Naive B cell (primary cell): ENCODE data around the gene MYBL2. TPM values are rescaled to one million over a fixed set of nuclear protein-coding genes. Genes with fewer than 3 reads are reported as not detected.
"Not testable (repeated sequence)": the region's sequence is repeated elsewhere in the genome, so short reads cannot be mapped to it uniquely, and the experiment has no call there.

Experiments used
- ATAC-seq, 2 donors: fragments of 150-1000 bp; cut with Tn5 transposase; 2 replicates each; pipeline ENCODE4 v1.10.0; 2021; ENCODE audit warnings: low read depth in 2 of 2, mild to moderate bottlenecking in 2 of 2, moderate library complexity in 2 of 2
- DNase-seq: peaks from one replicate; pipeline ENCODE4 v3.0.0; 2022
- H3K27ac Mint-ChIP-seq, 6 donors: one replicate each; pipeline ENCODE4 v1.8.0; 2020 to 2022; ENCODE audit warnings: mild to moderate bottlenecking in 6 of 6, mixed read lengths in 6 of 6, moderate library complexity in 5 of 6, inconsistent platforms in 2 of 6
- H3K27me3 Mint-ChIP-seq, 3 donors: one replicate each; pipeline ENCODE4 v1.8.0; 2021 to 2022; ENCODE audit warnings: mixed read lengths in 3 of 3, mild to moderate bottlenecking in 1 of 3
- H3K36me3 Mint-ChIP-seq, 2 donors: one replicate each; pipeline ENCODE4 v1.8.0; 2020 to 2022; ENCODE audit warnings: mixed read lengths in 2 of 2, inconsistent platforms in 1 of 2, mild to moderate bottlenecking in 1 of 2
- H3K4me1 Mint-ChIP-seq, 3 donors: one replicate each; pipeline ENCODE4 v1.8.0; 2020 to 2022; ENCODE audit warnings: mixed read lengths in 3 of 3, inconsistent platforms in 1 of 3, mild to moderate bottlenecking in 1 of 3, moderate library complexity in 1 of 3
- H3K4me3 Mint-ChIP-seq, 8 donors: one replicate each; pipeline ENCODE4 v1.8.0; 2020 to 2022; ENCODE audit warnings: mild to moderate bottlenecking in 8 of 8, mixed read lengths in 8 of 8, moderate library complexity in 8 of 8, inconsistent platforms in 2 of 8
- H3K9me3 Mint-ChIP-seq, 7 donors: one replicate each; pipeline ENCODE4 v1.8.0; 2020 to 2022; ENCODE audit warnings: mixed read lengths in 7 of 7, mild to moderate bottlenecking in 5 of 7, inconsistent platforms in 2 of 7, moderate library complexity in 1 of 7
- polyA plus RNA-seq, 6 donors: library from polyadenylated mRNA; unstranded; fragments of 300-500 nt; fragmentation: Illumina TruSeq; gene quantifications; one replicate each; pipeline ENCODE4 v1.2.3, GENCODE V29; 2021; ENCODE audit warnings: low read depth in 6 of 6

MYBL2 gene
- polyA plus RNA-seq, 6 donors from 2014 or later = 2.3 to 65.0 (median 26.6) TPM

DNA sequence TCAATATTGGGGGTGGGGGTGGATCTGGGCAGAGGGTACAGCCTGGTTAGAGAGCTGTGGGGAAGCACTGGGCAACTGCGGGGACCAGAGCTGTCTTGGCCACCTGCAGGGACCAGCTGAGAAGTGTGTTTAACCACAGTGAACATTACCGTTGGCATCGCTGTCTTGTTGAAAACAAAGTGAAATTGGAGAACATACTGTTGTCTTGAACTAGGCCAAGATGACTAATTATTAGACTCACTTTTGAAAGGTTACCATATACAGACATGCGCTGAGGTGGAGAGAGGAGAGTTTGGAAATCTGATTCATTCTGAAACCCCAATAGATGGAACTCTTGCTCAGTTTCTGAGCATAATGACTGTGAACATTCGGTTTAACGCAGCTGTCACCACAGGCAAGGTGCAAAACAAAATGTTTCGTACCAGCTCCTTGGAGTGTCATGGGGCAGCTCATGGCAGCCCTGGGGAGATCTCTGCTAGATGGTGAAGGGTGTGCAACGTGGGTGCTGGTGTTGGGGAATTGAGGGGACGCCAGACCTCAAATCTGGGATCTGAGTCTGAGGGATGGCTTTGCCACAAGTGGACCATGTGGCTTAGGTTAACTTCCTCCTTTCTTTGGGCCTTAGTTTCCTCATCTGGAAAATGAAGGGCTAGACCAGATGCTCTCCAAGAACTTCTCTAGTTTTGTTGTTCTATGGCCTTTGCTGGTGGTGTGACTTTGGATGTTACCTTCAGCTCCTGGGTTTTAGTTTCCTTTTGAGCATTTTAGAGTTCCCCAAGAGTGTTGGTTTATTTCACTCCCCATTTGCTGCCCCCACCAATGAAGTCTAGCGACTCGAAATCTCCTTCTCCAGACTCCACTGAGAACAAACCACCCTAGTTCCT is 84.5 kb downstream of the MYBL2 start:
- Mint-ChIP-seq H3K27me3 (peaks cover 0 to 16% (median 6%) of the 10 kb centered on the region in 3 donors), H3K27ac (peak overlapping the region in 3 of 6 donors; percentile 2 to 46 (median 7)), H3K4me3 (peak overlapping the region in 1 of 8 donors; percentile 6), H3K4me1 (peaks cover 30 to 39% (median 38%) of the 10 kb centered on the region in 3 donors), H3K36me3 (no peaks in the 10 kb centered on the region), H3K9me3 (peaks cover 0 to 1% (median 0%) of the 10 kb centered on the region in 7 donors)
- ATAC-seq (peak in 1 of 2 donors; percentile 21), DNase-seq (no peak)

DNA sequence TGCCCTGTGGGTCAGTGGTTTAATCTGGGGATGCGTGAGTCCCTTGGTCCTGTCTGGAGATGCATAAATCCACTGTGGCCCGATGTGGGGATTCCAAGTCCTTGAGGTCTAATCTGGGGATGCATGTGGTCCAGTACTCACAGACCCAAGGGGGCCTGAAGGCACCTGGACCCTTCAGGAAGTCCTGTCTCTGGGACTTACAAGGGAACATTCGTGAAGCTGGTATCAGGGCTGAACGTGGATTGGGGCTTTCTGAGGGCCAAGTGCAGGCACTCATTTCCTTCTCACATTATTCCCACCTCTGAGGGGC is 85.1 kb downstream of the MYBL2 start:
- H3K27ac Mint-ChIP-seq = peak overlapping the region in 1 of 6 donors; percentile 46
- peaks cover 0 to 16% (median 5%) of the 10 kb centered on the region in 3 donors for H3K27me3 Mint-ChIP-seq
- H3K9me3 Mint-ChIP-seq = peaks cover 0 to 1% (median 0%) of the 10 kb centered on the region in 7 donors
- DNase-seq (no peak), ATAC-seq (no peak)
- H3K4me3 Mint-ChIP-seq = peak overlapping the region in 1 of 8 donors; percentile 6
- peaks cover 30 to 39% (median 38%) of the 10 kb centered on the region in 3 donors for H3K4me1 Mint-ChIP-seq
- no peaks in the 10 kb centered on the region for H3K36me3 Mint-ChIP-seq

DNA sequence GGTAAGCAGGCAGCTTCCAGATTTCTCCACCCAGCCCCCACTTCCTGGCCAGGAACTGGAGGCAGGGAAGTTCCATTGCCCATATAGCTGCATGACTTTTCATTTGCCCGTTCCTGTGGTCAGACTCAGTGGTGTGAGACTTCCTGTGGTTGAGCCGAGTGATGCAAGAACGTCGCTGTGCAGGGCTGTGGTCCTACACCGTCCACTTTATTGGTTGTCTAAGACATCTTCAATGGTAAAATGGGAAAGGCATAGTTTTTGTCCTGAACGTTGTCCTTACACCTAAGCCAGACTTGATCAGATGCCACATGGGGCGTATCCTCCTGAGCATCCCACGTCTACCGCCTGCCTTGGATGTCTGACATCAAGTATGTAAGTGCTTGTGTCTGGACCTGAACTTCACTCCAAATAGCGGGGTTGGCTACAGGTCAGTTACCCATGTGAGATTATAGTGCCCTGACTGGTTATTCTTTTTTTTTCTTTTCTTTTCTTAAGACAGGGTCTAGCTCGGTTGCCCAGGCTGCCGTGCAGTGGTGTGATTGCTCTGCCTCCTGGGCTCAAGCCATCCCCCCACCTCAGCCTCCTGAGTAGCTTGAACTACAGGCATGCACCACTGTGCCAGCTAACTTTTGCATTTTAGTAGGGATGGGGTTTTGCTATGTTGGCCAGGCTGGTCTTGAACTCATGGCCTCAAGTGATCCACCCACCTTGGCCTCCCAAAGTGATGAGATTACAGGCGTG is 85.8 kb downstream of the MYBL2 start:
- H3K36me3 Mint-ChIP-seq = no peaks in the 10 kb centered on the region
- ATAC-seq (peak in 1 of 2 donors; percentile 35), DNase-seq (no peak)
- peaks cover 0 to 16% (median 5%) of the 10 kb centered on the region in 3 donors for H3K27me3 Mint-ChIP-seq
- H3K9me3 Mint-ChIP-seq = peaks cover 0 to 1% (median 0%) of the 10 kb centered on the region in 7 donors
- peak overlapping the region in 1 of 8 donors; percentile 27 for H3K4me3 Mint-ChIP-seq
- H3K27ac Mint-ChIP-seq = peak overlapping the region in 2 of 6 donors; percentile 82 to 84
- peaks cover 30 to 39% (median 38%) of the 10 kb centered on the region in 3 donors for H3K4me1 Mint-ChIP-seq

DNA sequence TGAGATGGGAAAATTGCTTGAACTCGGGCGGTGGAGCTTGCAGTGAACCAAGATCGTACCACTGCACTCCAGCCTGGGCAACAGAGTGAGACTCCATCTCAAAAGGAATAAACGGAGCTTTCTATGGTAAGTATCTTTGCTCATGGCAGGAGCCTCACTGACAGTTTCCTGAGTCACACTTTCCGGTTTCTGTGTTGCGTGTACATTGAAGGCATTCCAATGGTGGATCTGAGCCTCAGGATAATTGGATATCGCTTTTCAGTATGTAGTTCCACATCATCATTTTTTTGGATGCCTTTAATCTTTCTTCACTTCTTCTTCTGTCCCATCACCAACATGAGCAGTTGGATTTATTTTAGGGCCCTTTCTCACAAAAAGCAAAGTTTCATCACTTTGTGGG is 88.5 kb downstream of the MYBL2 start:
- peaks cover 0 to 11% (median 7%) of the 10 kb centered on the region in 3 donors for H3K27me3 Mint-ChIP-seq
- H3K4me3 Mint-ChIP-seq = no peak overlapping the region
- ATAC-seq (no peak), DNase-seq (no peak)
- H3K27ac Mint-ChIP-seq = no peak overlapping the region
- peaks cover 0 to 1% (median 0%) of the 10 kb centered on the region in 7 donors for H3K9me3 Mint-ChIP-seq
- H3K36me3 Mint-ChIP-seq = no peaks in the 10 kb centered on the region
- H3K4me1 Mint-ChIP-seq = peaks cover 26 to 28% (median 27%) of the 10 kb centered on the region in 3 donors

DNA sequence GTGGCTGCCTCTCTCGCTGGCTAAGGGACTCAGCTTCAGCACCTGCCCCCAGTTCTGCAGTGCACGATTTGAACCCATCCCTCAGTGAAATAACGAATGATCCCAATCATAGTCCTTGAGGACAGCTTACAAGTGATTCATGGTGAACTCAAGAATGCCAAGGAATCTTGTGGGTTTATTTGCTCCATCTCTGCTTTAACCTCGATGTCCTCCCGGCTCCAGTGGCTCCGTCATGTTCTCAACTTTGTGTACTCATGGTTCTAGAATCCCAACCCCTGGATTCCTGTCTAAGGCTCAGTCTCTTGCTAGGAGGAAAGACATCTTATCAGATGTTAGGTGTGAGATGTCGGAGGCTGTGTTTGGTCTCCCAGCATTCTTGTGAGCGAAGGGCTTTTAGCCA is 88.9 kb downstream of the MYBL2 start:
- peaks cover 0 to 11% (median 5%) of the 10 kb centered on the region in 3 donors for H3K27me3 Mint-ChIP-seq
- H3K4me3 Mint-ChIP-seq = no peak overlapping the region
- no peak for ATAC-seq
- H3K27ac Mint-ChIP-seq = no peak overlapping the region
- H3K9me3 Mint-ChIP-seq = peaks cover 0 to 1% (median 0%) of the 10 kb centered on the region in 7 donors
- no peak for DNase-seq
- peaks cover 22 to 23% (median 22%) of the 10 kb centered on the region in 3 donors for H3K4me1 Mint-ChIP-seq
- H3K36me3 Mint-ChIP-seq = no peaks in the 10 kb centered on the region

DNA sequence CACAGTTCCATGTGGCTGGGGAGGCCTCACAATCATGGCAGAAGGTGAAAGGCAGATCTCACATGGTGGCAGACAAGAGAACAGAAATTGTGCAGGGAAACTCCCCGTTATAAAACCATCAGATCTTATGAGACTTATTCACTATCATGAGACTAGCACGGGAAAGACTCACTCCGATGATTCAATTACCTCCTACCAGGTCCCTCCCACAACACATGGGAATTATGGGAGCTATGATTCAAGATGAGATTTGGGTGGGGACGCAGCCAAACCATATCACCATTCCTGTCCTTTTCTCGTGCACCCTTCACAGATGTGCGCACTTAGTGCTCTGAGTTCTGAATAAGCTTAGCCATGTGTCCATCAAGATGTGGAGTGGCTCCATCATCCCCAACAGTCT is 91.0 kb downstream of the MYBL2 start:
- H3K36me3 Mint-ChIP-seq, H3K27ac Mint-ChIP-seq, ATAC-seq, H3K4me3 Mint-ChIP-seq, DNase-seq, H3K4me1 Mint-ChIP-seq, H3K9me3 Mint-ChIP-seq: not testable (repeated sequence)
- peaks cover 0 to 11% (median 0%) of the 10 kb centered on the region in 3 donors for H3K27me3 Mint-ChIP-seq

DNA sequence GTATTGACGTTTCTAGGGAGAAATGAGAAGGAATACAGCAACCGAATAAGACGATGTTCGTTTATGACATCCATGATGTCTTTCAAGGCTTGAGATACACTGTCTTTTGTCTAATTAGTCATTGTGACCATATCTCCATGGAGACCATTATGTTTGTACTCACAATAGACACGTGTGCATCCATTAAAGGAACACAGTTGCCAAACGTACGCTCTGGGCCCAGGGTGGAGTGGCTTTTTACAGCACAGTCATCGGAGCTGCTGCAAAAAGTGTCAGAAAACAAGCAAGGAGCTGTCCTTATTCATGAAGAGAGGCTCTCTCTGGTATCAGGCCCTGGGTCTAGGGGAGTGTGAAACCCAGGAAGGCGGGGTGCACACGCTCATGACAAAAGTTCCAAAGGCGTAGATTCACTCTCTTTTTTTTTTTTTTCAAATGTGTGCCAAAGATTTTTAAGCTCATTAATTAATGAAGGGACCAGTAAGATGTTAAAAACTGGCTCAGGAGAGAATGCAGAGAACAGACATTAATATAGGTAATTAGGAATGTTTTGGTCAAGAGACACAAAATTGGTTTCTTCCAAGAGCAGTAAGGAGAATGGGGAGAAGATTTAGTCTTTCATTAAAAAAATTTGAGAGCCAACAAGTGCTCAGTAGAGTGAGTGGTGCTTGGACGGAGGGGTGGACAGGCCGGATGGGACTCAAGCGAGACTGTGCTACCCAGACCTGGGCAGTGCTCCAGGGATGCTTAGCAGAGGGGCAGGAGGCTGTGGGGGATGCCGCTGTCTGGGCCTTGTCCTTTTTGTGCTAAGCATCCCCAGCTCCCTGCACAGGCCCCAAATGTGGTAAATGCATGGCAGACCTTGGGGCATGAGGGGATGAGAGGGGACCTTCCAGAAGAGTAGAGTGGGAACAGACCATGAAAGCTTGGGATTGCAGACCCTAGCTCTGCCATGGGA is 94.7 kb downstream of the MYBL2 start:
- Mint-ChIP-seq H3K27ac (peak overlapping the region in 1 of 6 donors; percentile 79), H3K4me3 (no peak overlapping the region), H3K4me1 (no peaks in the 10 kb centered on the region), H3K36me3 (no peaks in the 10 kb centered on the region), H3K27me3 (peaks cover 6 to 10% (median 9%) of the 10 kb centered on the region in 3 donors), H3K9me3 (no peaks in the 10 kb centered on the region)
- ATAC-seq (no peak), DNase-seq (no peak)

DNA sequence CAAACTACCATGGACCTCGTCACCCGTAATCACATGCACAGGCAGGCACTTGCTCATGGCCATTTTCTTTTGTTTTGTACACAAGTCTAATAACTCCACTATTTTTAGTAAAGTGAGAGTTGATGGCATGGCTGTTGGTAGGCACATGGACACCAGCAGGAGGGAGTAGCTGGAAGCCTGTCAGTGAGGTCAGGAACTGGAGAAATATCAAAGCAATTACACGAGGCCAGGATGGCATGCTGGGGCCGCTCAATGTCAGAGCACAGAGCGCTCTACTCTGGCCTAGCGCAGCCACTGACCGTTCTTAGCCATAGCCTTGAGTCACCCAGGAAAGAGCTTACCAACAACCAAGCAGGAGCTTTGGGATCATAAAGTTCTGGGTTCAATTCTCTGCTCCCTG is 96.0 kb downstream of the MYBL2 start:
- no peaks in the 10 kb centered on the region for H3K9me3 Mint-ChIP-seq
- DNase-seq = no peak

DNA sequence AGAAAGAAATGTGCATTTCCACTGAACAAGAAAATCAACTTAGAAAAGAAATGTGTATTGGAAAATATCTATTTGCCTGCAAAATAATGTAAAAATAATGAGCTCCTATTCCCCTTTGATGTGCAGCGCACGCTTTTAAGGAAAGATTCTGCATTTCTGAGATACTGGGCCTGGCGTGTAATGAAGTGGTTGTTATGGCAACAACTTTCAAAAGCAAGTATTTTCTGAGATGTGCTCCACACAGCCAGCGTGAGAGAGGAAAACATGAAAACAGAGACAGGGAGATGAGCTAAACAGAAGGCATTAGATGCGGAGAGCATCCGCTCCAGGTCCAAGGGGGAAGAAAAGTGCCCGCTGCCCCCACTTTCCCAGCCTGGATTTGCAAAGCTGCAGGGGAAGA is 99.0 kb downstream of the MYBL2 start:
- H3K27me3 Mint-ChIP-seq = peaks cover 25 to 33% (median 26%) of the 10 kb centered on the region in 3 donors
- peak overlapping the region in 1 of 8 donors; percentile 38 for H3K4me3 Mint-ChIP-seq
- no peaks in the 10 kb centered on the region for H3K9me3 Mint-ChIP-seq
- H3K27ac Mint-ChIP-seq = no peak overlapping the region
- no peaks in the 10 kb centered on the region for H3K36me3 Mint-ChIP-seq
- no peak for ATAC-seq
- no peak for DNase-seq
- H3K4me1 Mint-ChIP-seq = peaks cover 0 to 4% (median 2%) of the 10 kb centered on the region in 3 donors

More for the DNA sequence above, 96.0 kb downstream of the MYBL2 start:
- Mint-ChIP-seq H3K27me3 (peaks cover 16 to 20% (median 18%) of the 10 kb centered on the region in 3 donors), H3K27ac (no peak overlapping the region), H3K4me3 (no peak overlapping the region), H3K36me3 (no peaks in the 10 kb centered on the region), H3K4me1 (peaks cover 0 to 4% (median 0%) of the 10 kb centered on the region in 3 donors)
- no peak for ATAC-seq

Other genes starting within 250 kb of the MYBL2 start
- gene SRSF6, start 209.2 kb upstream of the MYBL2 start, polyA plus RNA-seq = 10 to 100 TPM; 43.3 to 72.5 (median 53.9) TPM
- gene L3MBTL1, start 159.4 kb upstream of the MYBL2 start, polyA plus RNA-seq = 1 to 10 TPM in 5 of 6 donors, under 1 TPM in 1; 0.78 to 2.8 (median 1.4) TPM
- gene SGK2, start 108.1 kb upstream of the MYBL2 start, polyA plus RNA-seq = not detected
- 10 to 100 TPM; 28.8 to 38.0 (median 32.0) TPM for gene IFT52, start 76.2 kb upstream of the MYBL2 start, polyA plus RNA-seq
- gene GTSF1L, start 59.9 kb downstream of the MYBL2 start, polyA plus RNA-seq = under 1 TPM in 2 of 6 donors, not detected in 4; 0.81 to 0.96 TPM
- under 1 TPM in 3 of 6 donors, not detected in 3; 0.17 to 0.26 (median 0.26) TPM for gene TOX2, start 247.7 kb downstream of the MYBL2 start, polyA plus RNA-seq